ENCODE results near the gene SH2D3A. TPM values are rescaled to one million over a fixed set of nuclear protein-coding genes. Genes with fewer than 3 reads are reported as not detected.
"Not testable (repeated sequence)": the region's sequence is repeated elsewhere in the genome, so short reads cannot be mapped to it uniquely, and the experiment has no call there.

The SH2D3A gene
- total RNA-seq, 1 donor from 2014 or later: 17.4 TPM

DNA sequence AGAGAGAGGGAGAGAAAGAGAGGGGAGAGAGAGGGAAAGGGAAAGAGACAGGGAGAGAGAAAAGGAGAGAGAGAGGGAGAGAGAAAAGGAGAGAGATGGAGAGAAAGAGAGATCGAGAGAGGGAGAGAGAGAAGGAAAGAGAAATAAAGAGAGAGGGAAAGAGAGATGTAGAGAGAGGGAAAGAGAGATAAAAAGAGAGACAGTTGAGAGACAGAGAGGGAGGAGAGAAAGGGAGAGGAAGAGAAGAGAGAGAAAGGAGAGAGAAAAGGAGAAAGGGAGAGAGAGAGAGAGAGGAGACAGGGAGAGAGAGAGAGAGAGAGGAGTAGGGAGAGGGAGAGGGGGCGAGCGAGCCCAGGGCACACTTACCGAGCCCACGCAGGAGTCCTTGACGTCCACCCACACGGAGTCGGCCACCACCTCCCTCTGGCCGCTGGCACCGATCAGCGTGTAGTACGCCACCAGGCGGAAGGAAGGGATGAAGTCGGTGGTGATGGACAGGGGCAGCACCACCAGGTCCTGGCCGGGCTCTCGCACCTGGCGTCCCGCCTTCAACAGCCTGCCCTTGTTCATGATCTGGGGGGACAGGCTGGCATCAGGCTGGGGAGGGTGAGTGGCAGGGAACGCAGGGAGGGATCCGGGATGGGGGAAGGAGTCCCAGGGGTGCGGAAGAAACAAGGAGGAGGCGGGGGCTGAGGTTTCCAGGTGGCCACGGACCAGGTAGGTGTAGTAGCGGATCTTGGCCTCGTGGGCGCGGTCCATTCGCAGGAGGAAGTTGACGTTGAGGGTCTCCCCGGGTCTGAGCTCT, 56.8 kb downstream of the SH2D3A start:
- TF ChIP-seq CTCF (conservative IDR thresholded peaks at IDR 0.05): peak; percentile 18
- DNase-seq (ENCODE audit: extremely low spot score, unreplicated experiment): no peak
- H3K9me3 Mint-ChIP-seq: no peaks in the 10 kb centered on the region
- H3K4me3 Mint-ChIP-seq: no peak overlapping the region
- H3K36me3 Mint-ChIP-seq: no peaks in the 10 kb centered on the region
- peaks cover 52% of the 10 kb centered on the region for H3K27me3 Mint-ChIP-seq
- no peak overlapping the region for H3K27ac Mint-ChIP-seq
- H3K4me1 Mint-ChIP-seq (ENCODE audit: unreplicated experiment): no peaks in the 10 kb centered on the region

DNA sequence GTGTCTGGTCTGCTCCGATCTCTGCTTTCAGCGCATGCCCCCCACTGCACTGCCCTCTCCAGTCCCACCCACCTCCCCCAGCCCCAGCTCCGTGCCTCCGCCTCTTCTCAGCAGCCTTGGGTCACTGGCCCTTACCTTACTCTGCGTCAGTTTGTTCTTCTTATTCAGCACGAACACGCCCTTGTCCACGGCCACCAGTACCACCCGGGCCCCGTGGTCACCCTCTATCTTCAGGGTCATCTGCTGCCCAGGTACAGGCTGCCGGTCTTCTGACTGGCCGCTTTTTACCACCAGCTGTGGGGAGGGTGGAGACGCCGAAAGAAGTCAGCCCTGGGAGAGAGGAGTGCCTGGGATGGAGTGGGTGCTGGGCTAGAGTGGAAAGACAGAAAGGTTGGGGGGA, 57.7 kb downstream of the SH2D3A start:
- peaks cover 52% of the 10 kb centered on the region for H3K27me3 Mint-ChIP-seq
- H3K4me1 Mint-ChIP-seq (ENCODE audit: unreplicated experiment): no peaks in the 10 kb centered on the region
- no peak overlapping the region for H3K4me3 Mint-ChIP-seq
- H3K9me3 Mint-ChIP-seq: no peaks in the 10 kb centered on the region
- H3K36me3 Mint-ChIP-seq: no peaks in the 10 kb centered on the region
- no peak overlapping the region for H3K27ac Mint-ChIP-seq
- no peak for TF ChIP-seq CTCF (conservative IDR thresholded peaks at IDR 0.05)
- DNase-seq (ENCODE audit: extremely low spot score, unreplicated experiment): no peak

DNA sequence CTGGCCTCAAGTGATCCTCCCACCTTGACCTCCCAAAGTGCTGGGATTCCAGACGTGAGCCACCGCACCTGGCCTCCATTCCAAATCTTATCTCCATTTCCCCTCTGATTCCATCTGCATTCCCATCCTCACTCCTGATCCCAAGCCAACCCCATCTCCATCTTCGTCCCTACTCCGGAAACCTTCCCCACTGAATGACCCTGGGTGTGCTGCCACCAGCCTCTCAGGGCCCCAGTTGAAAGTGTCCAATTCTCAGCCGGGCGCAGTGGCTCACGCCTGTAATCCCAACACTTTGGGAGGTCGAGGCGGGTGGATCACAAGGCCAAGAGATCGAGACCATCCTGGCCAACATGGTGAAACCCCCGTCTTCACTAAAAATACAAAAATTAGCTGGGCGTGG, 58.3 kb downstream of the SH2D3A start:
- not testable (repeated sequence) for H3K27ac Mint-ChIP-seq; DNase-seq (ENCODE audit: extremely low spot score, unreplicated experiment); H3K9me3 Mint-ChIP-seq; H3K36me3 Mint-ChIP-seq; H3K4me1 Mint-ChIP-seq (ENCODE audit: unreplicated experiment); H3K4me3 Mint-ChIP-seq
- H3K27me3 Mint-ChIP-seq: peaks cover 52% of the 10 kb centered on the region

- no peaks in the 10 kb centered on the region for H3K4me1 Mint-ChIP-seq (ENCODE audit: unreplicated experiment)
- no peak overlapping the region for H3K4me3 Mint-ChIP-seq
- H3K36me3 Mint-ChIP-seq: no peaks in the 10 kb centered on the region
- peaks cover 52% of the 10 kb centered on the region for H3K27me3 Mint-ChIP-seq
- TF ChIP-seq CTCF (conservative IDR thresholded peaks at IDR 0.05): no peak
- DNase-seq (ENCODE audit: extremely low spot score, unreplicated experiment): no peak
- H3K9me3 Mint-ChIP-seq: no peaks in the 10 kb centered on the region
- no peak overlapping the region for H3K27ac Mint-ChIP-seq
Observed at GRCh38 chr19:6708346-6708745, 58.9 kb downstream of the SH2D3A start.

DNA sequence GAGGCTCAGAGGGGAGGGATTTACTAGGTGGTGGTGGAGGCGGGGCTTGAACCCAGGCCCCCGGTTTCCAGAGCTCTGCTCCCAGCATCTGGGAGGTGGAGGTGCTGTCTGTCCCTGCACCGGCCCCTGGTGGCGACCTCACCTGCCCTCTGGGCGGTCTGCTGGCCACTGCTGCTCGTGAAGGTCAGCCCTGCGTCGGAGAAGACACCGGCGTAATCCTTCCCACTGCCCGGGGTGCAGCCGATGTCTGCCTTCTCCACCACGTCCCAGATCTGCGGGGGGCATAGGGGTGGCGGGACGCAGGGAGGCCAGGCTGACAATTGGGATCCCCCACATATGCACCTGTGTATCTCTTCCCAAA, 59.6 kb downstream of the SH2D3A start:
- Mint-ChIP-seq H3K27me3 (peaks cover 47% of the 10 kb centered on the region), H3K36me3 (no peaks in the 10 kb centered on the region), H3K4me1 (ENCODE audit: unreplicated experiment) (no peaks in the 10 kb centered on the region), H3K27ac (no peak overlapping the region), H3K9me3 (no peaks in the 10 kb centered on the region), H3K4me3 (no peak overlapping the region)
- DNase-seq (ENCODE audit: extremely low spot score, unreplicated experiment): no peak
- TF ChIP-seq CTCF (conservative IDR thresholded peaks at IDR 0.05): no peak

- Mint-ChIP-seq H3K27ac (no peak overlapping the region), H3K4me3 (no peak overlapping the region), H3K4me1 (ENCODE audit: unreplicated experiment) (no peaks in the 10 kb centered on the region), H3K27me3 (peaks cover 42% of the 10 kb centered on the region), H3K36me3 (no peaks in the 10 kb centered on the region), H3K9me3 (no peaks in the 10 kb centered on the region)
- TF ChIP-seq CTCF (conservative IDR thresholded peaks at IDR 0.05): no peak
- no peak for DNase-seq (ENCODE audit: extremely low spot score, unreplicated experiment)
Observed at GRCh38 chr19:6707011-6707657, 60.1 kb downstream of the SH2D3A start.

Measured in type B pancreatic cell (in vitro differentiated cells).